NCI-H1694 (cell line): ENCODE results near the gene IL17REL.
A peak's percentile ranks its signal among the peaks of the same experiment; 100 is the strongest.

Source experiments
- DNase-seq: peaks from one replicate; lab custom pipeline; 2025; lab: John Stamatoyannopoulos, UW

IL17REL gene

DNA sequence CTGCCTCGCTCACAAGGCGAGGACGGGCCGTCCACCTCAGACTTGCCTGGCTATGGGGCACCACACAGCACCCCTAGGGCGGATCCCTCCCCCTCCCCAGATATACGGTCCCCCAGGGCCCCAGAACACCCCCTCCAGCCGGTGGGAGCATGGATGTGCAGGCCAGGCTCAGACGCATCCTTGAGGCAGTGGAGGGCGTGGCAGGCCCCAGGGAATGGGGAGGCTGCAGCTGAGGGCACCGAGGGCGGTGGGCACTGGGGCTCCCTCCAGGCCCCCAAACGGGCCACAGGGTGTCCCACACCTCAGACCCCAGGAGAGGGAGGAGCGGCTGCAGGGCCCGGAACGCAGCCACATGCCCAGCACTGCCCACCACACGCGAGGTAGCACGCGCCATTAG, 33.5 kb upstream of the IL17REL start:
- no peak for DNase-seq

DNA sequence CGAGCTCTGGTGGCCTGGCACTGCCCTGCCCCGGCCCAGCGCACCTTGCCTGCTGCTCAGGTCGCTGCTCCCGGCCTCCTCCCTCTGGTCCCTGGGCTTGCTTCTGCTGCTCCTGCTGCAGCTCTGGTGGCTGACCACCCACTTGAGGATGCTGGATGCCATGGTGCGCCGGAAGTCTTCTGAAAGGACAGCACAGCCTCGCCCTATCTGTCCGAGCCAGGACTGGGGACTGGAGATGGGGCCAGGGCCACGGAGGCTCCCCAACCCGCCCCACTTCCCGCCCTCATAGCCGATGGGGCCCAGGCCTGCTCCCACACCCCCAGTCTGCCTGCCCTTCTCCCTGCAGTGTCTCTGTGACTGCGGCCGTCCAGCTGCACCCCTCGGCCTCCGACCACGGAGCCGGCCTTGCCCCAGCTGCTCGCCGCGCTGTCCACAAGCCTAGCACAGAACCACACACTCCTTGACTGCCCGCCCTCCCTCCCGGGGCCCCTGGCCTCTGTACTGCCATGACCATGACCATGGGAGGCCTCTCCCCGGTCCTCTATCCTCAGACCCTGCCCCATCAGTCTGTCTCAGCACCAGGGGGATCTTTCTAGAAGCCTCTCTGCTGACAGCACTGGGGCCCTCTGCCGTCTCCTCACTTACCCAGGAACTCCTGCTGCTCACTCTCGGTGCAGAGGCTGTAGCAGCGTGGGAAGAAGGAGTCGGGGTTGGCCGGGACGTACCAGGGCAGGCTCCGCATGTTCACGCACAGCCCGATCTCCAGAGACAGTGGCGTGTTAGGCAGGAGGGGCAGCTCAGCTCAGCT, 32.9 kb upstream of the IL17REL start:
- DNase-seq: no peak

DNA sequence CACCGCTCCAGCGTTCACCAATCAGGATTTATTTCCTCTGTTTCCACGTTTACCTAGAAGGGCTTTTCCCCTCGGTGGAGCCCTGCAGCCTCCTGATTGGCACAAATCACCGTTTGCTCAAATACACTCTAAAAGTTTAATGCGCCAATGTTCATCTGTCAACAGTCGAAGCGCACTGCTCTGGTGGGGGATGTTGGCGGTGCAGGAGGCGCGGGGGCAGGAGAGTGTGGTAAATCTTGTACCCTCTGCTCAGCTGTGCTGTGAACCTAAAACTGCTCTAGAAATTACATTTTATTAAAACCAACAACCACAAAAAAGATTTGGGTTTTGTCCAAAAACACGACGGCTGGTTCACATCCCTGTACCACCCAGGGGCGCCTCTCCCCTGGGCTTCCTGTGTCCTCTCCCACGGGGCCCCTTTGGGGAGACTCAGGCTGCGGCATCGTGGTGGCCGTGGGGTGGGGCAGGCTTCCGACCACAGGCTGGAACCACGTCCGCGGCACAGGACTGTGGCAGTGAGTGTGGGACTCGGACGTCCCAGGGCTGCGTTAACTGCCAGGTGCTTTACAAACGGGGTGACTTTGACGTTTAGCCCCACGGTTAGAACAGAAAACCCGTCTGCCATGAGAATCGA, 32.0 kb upstream of the IL17REL start:
- DNase-seq: no peak

DNA sequence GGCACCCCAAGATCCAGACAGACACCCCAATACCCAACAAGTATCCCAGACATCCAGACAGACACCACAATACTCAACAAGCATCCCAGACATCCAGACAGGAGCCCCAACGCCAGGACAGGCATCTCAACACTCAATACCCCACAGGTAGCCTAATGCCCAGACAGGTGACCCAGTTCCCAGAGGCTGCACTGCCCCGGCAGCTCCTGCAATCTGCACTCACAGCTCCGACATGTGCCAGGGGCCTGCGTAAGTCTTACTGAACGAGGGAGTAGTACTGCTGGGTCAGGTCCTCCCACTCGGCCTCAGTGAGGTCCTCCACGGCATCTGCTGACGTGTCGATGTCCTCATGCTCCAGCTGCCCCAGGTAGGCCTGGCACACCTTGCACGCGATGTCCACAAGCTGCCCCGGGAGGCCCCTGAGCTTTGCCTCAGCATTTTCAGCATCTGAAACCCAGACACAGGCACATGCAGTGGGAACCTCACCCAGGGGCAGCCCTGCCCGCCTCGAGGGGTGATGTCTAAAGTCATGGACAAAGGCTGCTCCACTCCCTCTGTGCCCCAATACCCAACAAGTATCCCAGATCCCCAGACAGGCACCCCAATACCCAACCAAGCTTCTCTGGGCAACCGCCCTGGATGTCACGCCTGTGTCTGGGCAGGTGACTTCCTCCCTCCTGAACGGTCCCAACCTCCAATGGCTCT, 28.9 kb upstream of the IL17REL start:
- no peak for DNase-seq

DNA sequence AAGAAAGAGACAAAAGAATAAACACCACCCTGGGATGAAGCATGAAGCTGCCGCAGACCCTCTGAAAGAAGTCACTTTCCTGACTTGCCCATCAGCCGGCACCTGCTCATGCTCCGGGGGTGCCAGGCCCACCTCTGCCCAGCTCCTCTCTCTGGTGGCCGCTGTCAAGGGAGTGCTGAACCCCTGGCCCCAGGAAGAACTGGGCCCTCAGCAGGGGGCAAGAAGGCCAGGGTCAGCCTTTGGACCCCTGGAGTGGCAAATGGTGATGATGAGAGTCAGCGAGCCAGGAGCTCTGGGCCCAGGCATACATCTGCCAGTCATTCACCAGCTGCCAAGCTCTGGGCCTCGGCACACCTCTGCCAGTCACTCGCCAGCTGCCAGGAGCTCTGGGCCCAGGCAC, 28.2 kb upstream of the IL17REL start:
- DNase-seq: no peak

DNA sequence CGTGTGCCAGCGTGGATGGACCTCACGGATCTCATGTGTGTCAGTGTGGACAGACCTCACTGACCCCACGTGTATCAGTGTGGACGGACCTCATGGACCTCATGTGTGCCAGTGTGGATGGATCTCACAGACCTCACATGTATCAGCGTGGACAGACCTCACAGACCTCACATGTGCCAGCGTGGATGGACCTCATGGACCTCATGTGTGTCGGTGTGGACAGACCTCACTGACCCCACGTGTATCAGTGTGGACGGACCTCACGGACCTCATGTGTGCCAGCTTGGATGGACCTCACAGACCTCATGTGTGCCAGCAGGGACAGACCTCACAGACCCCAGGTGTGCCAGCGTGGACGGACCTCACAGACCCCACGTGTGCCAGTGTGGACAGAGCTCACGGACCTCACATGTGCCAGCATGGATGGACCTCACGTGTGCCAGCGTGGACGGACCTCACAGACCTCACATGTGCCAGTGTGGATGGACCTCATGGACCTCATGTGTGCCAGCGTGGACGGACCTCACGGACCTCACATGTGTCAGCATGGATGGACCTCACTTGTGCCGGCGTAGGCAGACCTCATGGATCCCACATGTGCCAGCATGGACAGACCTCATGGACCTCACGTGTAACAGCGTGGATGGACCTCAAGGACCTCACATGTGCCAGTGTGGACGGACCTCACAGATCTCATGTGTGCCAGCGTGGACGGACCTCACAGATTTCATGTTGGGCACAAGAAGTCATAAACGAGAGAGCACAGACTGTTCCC, 27.3 kb upstream of the IL17REL start:
- DNase-seq: no peak

DNA sequence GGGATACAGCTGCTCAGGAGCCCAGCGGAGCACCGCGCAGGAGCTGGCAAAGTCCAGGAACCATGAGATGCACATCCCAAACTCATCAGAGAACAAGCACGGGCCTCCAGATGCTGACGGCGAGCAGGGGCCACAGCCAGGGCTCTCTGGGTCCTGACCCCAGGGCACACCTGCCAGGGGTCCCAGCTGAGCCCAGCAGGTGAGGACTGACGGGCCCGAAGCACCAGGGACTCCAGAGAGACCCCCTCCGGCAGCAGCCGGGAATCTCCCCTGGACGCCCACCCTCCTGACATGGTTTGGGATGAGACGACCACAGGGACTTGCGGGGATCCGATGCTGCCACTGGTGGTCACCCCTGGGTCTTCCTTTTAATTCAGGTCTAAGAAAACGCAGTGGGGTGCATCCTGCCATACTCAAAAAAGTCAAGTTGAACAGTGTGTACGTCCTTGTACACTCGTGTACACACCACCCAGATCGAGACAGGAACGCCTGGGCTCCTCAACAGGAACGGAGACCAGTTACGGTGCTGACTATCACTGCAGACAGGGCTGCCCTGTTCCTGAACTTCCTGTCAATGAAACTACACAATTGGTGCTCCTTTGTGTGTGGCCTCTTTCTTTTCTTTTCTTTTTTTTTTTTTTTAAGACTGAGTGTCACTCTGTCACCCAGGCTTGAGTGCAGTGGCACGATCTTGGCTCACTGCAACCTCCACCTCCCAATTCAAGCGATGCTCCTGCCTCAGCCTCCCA, 23.6 kb upstream of the IL17REL start:
- no peak for DNase-seq

DNA sequence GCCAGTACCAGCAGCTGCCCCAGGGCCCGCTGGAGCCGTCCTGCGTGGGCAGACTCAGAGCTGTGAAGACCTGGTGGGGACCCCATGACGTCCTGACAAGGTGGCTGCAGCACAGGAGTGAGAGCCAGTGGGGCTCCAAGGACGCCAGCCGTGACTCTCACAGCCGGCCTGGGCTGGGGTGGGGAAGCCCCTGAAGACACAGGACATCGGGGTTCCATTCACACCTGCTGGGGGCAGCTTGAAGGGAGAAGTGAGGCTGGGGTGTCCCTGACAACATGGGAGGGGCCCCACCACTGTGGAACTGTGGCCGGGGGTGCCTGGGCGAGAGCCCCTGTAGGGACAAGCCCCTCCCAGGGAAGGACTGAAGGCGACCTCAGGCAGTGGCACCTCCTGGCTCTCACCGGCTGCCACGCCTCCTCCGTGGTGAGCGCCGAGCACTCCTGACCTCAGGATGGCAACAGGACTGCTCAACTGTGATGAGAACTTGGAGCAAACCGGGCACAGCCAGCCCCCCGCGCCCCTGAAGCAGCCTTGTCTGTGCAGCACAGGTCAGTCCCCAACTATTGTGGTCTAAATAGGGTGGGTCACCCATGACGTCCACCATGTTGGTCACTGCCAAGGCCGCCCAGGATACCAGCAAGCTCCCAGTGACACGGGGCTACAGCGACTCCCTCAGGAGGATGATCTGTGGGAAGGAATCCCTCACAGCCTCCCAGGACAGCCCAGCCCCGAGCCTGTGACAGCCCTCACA, 22.7 kb upstream of the IL17REL start:
- DNase-seq: no peak

DNA sequence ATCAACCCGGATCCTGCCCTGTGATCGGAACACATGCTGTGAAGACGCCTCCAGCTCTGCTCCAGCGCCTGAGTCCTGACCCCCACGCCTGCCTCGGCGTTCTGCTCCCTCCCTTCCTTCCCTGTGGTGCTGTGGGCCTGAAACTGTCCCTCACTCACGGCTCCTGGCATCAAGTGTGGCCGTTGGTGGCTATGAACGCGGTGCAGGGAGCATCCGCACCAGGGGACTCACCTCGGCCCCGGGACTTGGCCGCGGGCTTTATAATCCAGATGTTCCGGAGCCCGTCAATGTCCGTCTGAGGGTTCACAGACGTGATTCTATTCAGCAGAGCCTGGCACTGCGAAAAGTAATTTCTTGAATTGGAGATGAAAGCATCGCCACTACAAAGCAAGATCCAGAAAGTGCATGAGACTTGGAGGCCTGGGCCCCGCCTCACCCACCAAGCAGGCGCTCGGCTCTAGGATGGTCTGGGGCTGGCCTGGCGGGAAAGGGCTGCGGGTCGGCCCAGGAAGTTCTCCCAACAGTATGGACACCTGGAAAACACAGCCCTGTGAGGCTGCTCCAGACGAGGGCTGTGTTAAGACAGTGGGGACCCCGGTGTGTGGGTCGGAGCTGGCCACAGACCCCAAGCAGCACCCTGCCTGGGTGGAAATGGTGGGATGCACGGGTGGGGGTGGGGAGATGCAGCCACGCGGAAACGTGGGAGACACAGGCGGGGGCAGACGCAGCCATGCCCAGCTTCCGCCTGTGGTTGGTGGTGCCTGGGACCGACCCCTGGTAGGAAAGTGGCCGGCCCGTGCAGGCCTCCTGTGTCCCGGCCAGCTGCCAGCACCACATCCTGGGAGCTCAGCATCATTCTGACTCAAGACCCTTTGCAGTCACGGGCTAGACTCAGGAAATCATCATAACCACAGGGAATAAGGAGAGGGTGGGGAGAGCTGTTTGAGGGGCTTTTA, 21.8 kb upstream of the IL17REL start:
- DNase-seq: no peak

DNA sequence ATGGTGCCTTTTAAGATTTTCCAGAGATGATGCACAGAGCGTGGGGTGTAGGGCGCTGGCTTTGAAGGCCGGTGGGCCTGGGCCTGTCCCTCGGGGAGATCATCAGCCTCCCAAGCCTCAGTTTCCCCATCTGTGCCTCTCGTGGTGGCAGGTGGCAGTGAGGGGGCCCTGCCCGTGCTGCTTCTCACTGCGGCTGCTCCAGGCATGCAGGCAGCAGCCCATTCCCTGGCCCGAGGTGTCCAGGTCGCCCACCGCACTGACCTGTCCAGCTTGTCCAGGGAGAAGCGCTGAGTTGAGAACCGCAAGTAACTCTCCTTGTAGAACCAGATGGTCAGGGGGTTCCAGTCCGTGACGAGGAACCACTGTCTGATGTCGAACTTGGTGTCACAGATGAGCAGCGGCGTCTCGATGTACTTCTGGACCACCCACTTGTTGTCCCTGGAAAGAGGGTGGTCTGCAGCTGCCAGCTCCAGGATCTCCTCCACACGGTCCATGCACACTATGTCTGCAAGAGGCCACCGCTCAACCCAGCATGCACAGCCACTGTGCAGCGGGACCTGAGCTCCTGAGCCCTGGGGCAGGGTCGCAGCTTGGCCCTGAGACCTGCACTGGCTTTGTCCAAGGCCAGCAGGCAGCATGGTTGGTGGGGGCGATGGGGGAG, 20.5 kb upstream of the IL17REL start:
- DNase-seq: no peak

DNA sequence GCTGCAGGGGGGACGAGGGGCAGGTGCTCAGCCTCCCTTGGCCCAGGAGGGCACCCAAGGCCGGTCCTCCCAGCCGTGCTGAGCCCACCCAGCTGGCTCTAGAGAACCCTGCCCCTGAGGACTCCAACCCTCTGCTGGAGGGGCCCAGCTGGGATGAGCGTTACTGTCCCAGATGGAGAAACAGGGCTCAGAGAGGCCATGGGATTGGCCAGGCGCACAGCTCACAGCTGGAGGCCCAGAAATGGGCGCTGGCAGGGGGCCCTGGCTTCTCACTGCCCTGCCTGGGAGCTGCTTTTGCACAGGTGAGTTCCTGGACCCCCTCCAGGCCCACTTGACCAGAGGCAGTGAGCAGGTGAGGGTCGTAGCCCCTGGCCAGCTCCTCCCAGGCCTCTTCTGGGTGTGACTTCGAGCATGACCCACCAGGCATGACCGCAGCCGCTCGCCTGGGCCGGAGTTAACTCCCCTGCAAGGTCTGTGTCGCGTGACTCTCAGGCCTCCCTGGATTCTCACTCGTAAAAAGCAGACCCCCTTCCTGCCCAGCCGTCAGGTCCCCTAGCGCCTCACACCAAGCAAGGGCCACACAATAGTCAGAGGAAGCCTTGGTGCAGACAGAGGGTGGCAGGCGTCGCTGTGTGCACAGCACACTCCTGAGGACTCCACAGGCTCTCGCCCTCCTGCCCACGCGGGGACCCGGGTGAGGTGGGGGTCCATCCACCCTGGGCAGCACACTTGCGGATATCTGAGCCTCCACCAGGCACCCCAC, 19.7 kb upstream of the IL17REL start:
- no peak for DNase-seq

DNA sequence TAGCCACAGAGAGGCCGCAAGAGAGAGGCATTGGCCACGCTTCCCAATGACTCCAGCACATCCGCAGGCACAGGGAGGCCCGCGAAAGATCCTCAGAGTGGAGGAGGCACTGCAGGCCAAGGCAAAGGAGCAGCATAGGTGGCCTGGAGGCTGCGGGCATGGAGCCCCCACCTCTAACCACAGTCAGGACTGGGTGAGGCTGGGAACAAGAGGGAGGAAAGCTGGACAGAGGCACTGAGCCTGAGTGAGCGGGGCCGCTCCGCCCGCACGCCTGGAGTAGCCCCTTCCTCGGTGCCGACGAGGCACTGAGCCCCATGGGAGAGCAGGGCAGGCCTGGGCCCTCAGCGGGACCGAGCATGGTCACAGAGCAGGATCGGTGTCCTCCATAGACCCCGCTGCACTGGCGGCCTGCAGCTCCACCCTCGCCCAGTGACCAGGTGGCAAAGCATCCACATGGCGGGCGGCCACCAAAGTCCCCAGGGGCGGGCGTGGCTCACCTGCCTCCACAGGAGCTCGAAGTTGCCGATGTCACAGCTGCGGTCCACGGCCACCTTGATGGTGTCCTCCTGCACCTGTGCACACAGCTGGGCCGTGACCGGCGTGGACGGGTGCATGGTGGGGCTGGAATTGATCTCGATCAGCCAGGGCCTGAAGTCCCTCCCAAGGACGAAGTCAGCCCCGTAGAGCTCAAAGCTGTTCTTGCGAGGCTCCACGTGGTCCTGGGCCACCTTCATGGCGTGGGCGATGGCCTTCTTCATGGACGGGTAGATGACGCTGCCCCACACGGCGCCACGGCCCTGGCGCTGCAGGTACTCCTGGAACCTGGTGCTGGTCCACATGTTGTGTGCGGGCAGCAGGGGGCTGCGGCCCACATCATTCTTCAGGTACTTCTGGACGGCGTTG, 18.9 kb upstream of the IL17REL start:
- no peak for DNase-seq

DNA sequence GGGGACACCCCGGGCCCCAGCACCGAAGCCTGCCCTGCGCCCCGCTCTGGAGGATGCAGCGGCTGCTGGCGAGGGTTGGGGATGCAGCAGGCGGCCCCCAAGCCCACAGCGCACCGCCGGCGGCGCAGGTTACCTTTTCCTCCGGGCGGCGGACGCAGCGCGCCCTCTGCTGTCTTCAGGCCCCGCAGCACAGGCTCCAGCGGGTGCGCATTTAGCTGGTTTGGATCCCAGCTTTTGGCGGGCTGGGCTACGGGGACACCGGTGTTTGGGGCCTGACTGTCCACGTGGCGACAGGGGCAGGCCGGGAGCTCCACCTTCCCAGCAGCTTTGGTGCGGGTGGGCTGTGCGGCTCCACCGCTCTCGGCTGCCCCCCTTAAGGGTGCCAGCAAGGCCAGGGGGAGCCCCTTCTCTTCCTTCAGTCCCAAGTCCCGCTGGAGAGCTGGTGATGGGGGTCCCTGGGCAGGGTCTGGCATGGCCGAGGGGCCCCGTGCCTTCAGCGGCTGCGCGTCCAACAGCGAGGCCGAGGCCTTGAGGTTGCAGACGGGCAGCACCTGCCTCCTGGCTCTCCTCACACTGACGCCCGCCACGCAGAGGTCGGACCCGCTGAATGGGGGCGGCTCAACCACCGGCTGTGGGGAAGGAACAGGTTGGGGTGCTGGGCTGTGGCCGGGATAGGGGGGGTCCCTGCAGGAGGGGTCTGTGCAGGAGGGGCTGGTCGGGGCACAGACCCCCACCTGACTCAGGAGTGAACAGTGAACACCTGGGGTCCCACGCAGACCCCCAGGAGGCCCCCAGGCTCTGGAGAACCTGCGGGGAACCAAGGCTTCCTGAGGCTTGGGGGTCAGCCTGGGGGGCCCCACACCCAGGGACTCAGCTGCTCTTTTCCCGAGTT, 18.0 kb upstream of the IL17REL start:
- peak; percentile 71 for DNase-seq

DNA sequence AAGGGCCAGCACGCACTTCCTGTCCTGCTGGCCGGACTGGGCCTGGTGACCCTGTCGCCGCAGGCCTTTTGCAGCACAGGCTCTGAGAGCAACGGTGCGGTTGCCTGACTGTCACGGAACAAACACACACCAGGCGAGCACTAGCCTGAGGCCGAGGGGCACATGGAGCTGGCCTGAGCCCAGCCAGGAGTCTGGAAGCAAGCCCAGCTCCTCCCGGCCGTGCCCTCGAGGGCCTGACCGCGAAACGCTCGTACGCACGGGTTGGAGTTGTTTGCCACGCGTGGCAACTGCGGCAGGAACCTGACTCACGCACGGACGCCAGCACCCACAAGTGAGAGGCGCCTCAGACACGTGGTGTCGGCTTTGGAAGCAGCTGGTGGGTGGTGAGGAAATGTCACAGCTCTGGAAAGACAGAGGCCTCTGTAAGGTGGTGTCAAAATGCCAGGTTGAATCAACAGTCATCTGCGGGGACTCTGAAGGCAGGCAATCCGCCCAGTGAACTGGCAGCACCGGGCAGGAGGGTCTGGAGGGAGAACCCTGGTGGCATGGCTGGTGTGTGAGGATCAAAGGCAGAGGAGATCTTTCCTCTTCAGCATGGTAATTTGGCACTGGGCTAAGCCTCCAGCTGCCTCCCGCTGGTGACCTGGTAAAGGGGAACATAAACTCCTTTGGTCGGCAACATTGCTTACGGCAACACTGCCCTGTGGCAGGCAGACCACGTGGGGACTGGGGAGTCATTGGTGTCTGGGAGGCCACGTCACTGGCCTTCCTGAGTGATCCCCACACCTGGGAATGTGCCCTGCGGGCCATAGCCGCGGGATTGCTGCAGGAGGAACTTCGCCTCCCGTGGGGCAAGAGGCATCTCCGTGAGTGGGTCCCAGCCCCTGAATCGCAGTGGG, 15.3 kb upstream of the IL17REL start:
- DNase-seq: peak; percentile 51

DNA sequence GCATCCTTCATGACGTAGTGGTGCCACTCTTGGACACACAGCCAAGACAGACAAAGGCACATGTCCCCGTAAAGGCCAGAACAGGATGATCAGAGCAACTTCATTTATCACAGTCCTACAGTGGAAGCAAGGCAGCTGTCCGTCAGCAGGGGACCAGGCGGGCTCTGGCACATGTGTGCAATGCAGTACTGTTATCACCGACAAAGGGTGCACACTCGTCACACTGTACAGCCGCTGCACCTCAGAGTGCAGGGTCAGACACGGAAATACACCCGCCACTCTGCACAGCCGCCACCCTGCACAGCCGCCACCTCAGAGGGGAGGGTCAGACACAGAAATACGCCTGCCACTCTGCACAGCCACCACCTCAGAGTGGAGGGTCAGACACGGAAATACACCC, 13.4 kb upstream of the IL17REL start:
- no peak for DNase-seq
